ENCODE results near the gene SUCNR1.

The SUCNR1 gene

GRCh38 chr3:151933234-151933853 lies 59.9 kb downstream of the SUCNR1 start:
- H3K9me3 ChIP-seq (ENCODE audit: insufficient read depth, low read depth, low read length) = no peaks in the 10 kb centered on the region
- H2AK5ac ChIP-seq (ENCODE audit: low read length) = no peak overlapping the region
- WGBS (ENCODE audit: extremely low coverage, insufficient coverage, insufficient read length) = no CpG with 5 or more reads among the region's 2 CpGs
- H2AFZ ChIP-seq (ENCODE audit: insufficient read depth, low read length, poor library complexity) = no peak overlapping the region
- peak in 1 of 2 donors; percentile 55 for DNase-seq
- H4K91ac ChIP-seq (ENCODE audit: low read depth, low read length) = no peak overlapping the region
- no peak overlapping the region for H3K4me2 ChIP-seq (ENCODE audit: low read length)
- H3K9ac ChIP-seq (ENCODE audit: low read length) = no peak overlapping the region
- peaks cover 1 to 3% of the 10 kb centered on the region in 2 experiments for H3K4me1 ChIP-seq (ENCODE audit: control insufficient read depth in 1 of 2, insufficient read depth in 2 of 2, low read length in 2 of 2)
- no peak overlapping the region for H3K4me3 ChIP-seq (ENCODE audit: low read depth, low read length)
- no peak overlapping the region for H4K8ac ChIP-seq (ENCODE audit: low read depth, low read length)
- H3K14ac ChIP-seq (ENCODE audit: low read length) = no peak overlapping the region
- no peak overlapping the region for H3K23ac ChIP-seq (ENCODE audit: low read length)
- no peak overlapping the region for H3K4ac ChIP-seq (ENCODE audit: low read depth, low read length)
- no peak overlapping the region for H2BK12ac ChIP-seq (ENCODE audit: low read length)
- no peak overlapping the region for H3K18ac ChIP-seq (ENCODE audit: low read length)
- H4K12ac ChIP-seq (ENCODE audit: low read depth, low read length) = no peak overlapping the region
- H3K36me3 ChIP-seq (ENCODE audit: control insufficient read depth in 1 of 2, insufficient read depth in 2 of 2, low read length in 2 of 2) = no peaks in the 10 kb centered on the region
- peak overlapping the region; percentile 52 for H3K27ac ChIP-seq (ENCODE audit: low read depth, low read length)
- H3K27me3 ChIP-seq (ENCODE audit: insufficient read depth, low read length) = no peaks in the 10 kb centered on the region
- H3K79me2 ChIP-seq (ENCODE audit: control insufficient read depth, insufficient read depth, low read length, poor library complexity) = no peaks in the 10 kb centered on the region
- no peak overlapping the region for H2BK5ac ChIP-seq (ENCODE audit: low read depth, low read length, poor library complexity)
- peaks cover 6% of the 10 kb centered on the region for H3K79me1 ChIP-seq (ENCODE audit: low read length)
- H2BK120ac ChIP-seq (ENCODE audit: insufficient read depth, low read length, poor library complexity) = no peak overlapping the region

Measured in trophoblast cell (in vitro differentiated cells and primary cell).